Trophoblast cell (in vitro differentiated cells and primary cell): ENCODE measurements around the gene CPNE7.

Source experiments
- DNase-seq, 2 donors: peaks; one replicate each; pipeline ENCODE4 v3.0.0-alpha.2; 2016
- H2AFZ ChIP-seq: 2 replicates; pipeline ENCODE4 v1.6.1; 2013; ENCODE audit warnings: low read length, moderate library complexity, mild to moderate bottlenecking; ENCODE audit not compliant: insufficient read depth, poor library complexity
- H2AK5ac ChIP-seq: 2 replicates; pipeline ENCODE4 v1.6.1; 2013; ENCODE audit warnings: mild to moderate bottlenecking, low read length
- H2BK120ac ChIP-seq: 2 replicates; pipeline ENCODE4 v1.6.1; 2013; ENCODE audit warnings: low read length, mild to moderate bottlenecking, moderate library complexity; ENCODE audit not compliant: insufficient read depth, poor library complexity
- H2BK12ac ChIP-seq: 2 replicates; pipeline ENCODE4 v1.6.1; 2013; ENCODE audit warnings: mild to moderate bottlenecking, low read length, moderate library complexity
- H2BK5ac ChIP-seq: 2 replicates; pipeline ENCODE4 v1.6.1; 2013; ENCODE audit warnings: low read length, low read depth, moderate library complexity, mild to moderate bottlenecking; ENCODE audit not compliant: poor library complexity
- H3K14ac ChIP-seq: 2 replicates; pipeline ENCODE4 v1.6.1; 2013; ENCODE audit warnings: mild to moderate bottlenecking, low read length
- H3K18ac ChIP-seq: 2 replicates; pipeline ENCODE4 v1.6.1; 2013; ENCODE audit warnings: mild to moderate bottlenecking, low read length
- H3K23ac ChIP-seq: 2 replicates; pipeline ENCODE4 v1.6.1; 2013; ENCODE audit warnings: low read length
- H3K27ac ChIP-seq: 2 replicates; pipeline ENCODE4 v1.5.1; 2013; ENCODE audit warnings: low read depth, mild to moderate bottlenecking, inconsistent platforms, low read length, moderate library complexity
- H3K27me3 ChIP-seq: 2 replicates; pipeline ENCODE4 v1.6.1; 2013; ENCODE audit warnings: inconsistent platforms, mild to moderate bottlenecking, low read length, moderate library complexity; ENCODE audit not compliant: insufficient read depth
- H3K36me3 ChIP-seq, 2 experiments: 1 replicate in 1 of 2; 2 replicates in 1 of 2; pipeline ENCODE4 v1.6.1; 2013; ENCODE audit warnings: low read length in 2 of 2, mild to moderate bottlenecking in 2 of 2, moderate library complexity in 1 of 2; ENCODE audit not compliant: insufficient read depth in 2 of 2, control insufficient read depth in 1 of 2
- H3K4ac ChIP-seq: 2 replicates; pipeline ENCODE4 v1.6.1; 2013; ENCODE audit warnings: low read depth, mild to moderate bottlenecking, low read length, moderate library complexity
- H3K4me1 ChIP-seq, 2 experiments: 1 replicate in 1 of 2; 2 replicates in 1 of 2; pipeline ENCODE4 v1.6.1; 2013; ENCODE audit warnings: low read length in 2 of 2, mild to moderate bottlenecking in 2 of 2, moderate library complexity in 1 of 2; ENCODE audit not compliant: insufficient read depth in 2 of 2, control insufficient read depth in 1 of 2
- H3K4me2 ChIP-seq: 2 replicates; pipeline ENCODE4 v1.6.1; 2013; ENCODE audit warnings: inconsistent platforms, mild to moderate bottlenecking, low read length, moderate library complexity
- H3K4me3 ChIP-seq: 2 replicates; pipeline ENCODE4 v1.5.1; 2013; ENCODE audit warnings: mild to moderate bottlenecking, low read depth, low read length, inconsistent platforms
- H3K79me1 ChIP-seq: one replicate; pipeline ENCODE4 v1.6.1; 2013; ENCODE audit warnings: low read length
- H3K79me2 ChIP-seq: 2 replicates; pipeline ENCODE4 v1.6.1; 2013; ENCODE audit warnings: low read length, mild to moderate bottlenecking; ENCODE audit not compliant: control insufficient read depth, insufficient read depth, poor library complexity
- H3K9ac ChIP-seq: 2 replicates; pipeline ENCODE4 v1.6.1; 2013; ENCODE audit warnings: mild to moderate bottlenecking, low read length
- H3K9me3 ChIP-seq: 2 replicates; pipeline ENCODE4 v1.6.1; 2013; ENCODE audit warnings: low read depth, mild to moderate bottlenecking, control low read depth, inconsistent platforms, low read length; ENCODE audit not compliant: insufficient read depth
- H4K12ac ChIP-seq: 2 replicates; pipeline ENCODE4 v1.6.1; 2013; ENCODE audit warnings: low read depth, mild to moderate bottlenecking, low read length, moderate library complexity
- H4K8ac ChIP-seq: 2 replicates; pipeline ENCODE4 v1.6.1; 2013; ENCODE audit warnings: low read depth, mild to moderate bottlenecking, low read length, moderate library complexity
- H4K91ac ChIP-seq: one replicate; pipeline ENCODE4 v1.6.1; 2013; ENCODE audit warnings: low read depth, mild to moderate bottlenecking, low read length, moderate library complexity
- WGBS: extraction: QIAGEN DNeasy Blood & Tissue Kit; methylation state at CpG from one replicate; pipeline ENCODE4 v1.1.7; 2013; ENCODE audit warnings: missing lambda C conversion rate; ENCODE audit not compliant: insufficient read length, insufficient coverage; ENCODE audit errors: extremely low coverage; 5-methylcytosine and 5-hydroxymethylcytosine counted together

CPNE7 gene

DNA sequence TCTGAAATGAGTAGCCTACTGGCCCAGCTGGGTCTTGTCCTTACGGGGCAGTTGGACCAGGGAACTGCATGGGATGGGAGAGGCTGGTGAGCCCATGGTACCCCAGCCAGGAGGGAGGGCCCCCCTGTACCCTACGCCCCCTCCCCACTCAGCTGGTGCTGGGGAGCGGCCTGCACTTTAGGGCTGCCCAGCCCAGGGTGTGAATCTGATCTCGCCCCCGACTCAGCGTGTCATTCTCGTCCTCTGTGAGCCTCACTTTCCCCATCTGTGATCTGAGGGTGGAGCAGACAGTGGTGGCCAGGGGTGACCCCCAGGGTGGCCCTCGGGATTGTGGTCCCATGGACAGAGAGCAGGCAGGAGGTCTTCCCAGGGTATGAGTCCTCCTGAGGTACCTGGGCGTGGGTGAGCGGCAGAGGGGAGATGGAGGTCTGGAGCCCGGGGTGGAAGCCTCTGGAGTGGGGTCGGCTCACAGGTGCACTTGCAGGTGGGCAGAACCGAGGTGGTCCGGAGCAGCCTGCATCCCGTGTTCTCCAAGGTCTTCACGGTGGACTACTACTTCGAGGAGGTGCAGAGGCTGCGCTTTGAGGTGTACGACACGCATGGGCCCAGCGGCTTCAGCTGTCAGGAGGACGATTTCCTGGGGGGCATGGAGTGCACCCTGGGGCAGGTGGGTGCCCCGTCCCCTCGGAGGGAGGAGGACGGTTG is 1.6 kb downstream of the CPNE7 start:
- Histone ChIP-seq H3K36me3 (no peaks in the 10 kb centered on the region), H3K79me1 (peaks cover 2% of the 10 kb centered on the region), H3K27me3 (peaks cover 29% of the 10 kb centered on the region), H4K8ac (no peak overlapping the region), H3K4me2 (no peak overlapping the region), H2BK12ac (no peak overlapping the region), H3K9me3 (peaks cover 19% of the 10 kb centered on the region), H3K18ac (no peak overlapping the region), H3K4ac (no peak overlapping the region), H2BK5ac (no peak overlapping the region), H3K9ac (no peak overlapping the region), H3K79me2 (no peaks in the 10 kb centered on the region), H3K4me1 (peaks cover 26 to 32% of the 10 kb centered on the region in 2 experiments), H4K12ac (no peak overlapping the region), H3K4me3 (no peak overlapping the region), H3K27ac (no peak overlapping the region), H2AFZ (no peak overlapping the region), H2AK5ac (no peak overlapping the region), H3K14ac (no peak overlapping the region), H3K23ac (no peak overlapping the region), H2BK120ac (no peak overlapping the region), H4K91ac (no peak overlapping the region)
- no peak for DNase-seq
- no CpG with 5 or more reads among the region's 25 CpGs for WGBS

DNA sequence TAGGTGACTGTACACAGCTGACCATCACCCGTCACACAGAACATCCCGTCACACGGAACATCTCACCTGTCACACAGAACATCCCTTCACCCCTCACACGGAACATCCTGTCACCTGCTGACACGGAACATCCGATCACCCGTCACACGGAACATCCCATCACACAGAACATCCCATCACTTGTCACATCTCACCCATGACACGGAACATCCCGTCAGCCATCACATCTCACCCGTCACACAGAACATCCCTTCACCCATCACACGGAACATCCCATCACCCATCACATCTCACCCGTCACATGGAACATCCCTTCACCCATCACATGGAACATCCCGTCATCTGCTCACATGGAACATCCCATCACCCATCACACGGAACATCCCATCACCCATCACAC is 3.8 kb downstream of the CPNE7 start:
- no peak overlapping the region for H3K4ac ChIP-seq
- DNase-seq = no peak
- H2BK12ac ChIP-seq = no peak overlapping the region

DNA sequence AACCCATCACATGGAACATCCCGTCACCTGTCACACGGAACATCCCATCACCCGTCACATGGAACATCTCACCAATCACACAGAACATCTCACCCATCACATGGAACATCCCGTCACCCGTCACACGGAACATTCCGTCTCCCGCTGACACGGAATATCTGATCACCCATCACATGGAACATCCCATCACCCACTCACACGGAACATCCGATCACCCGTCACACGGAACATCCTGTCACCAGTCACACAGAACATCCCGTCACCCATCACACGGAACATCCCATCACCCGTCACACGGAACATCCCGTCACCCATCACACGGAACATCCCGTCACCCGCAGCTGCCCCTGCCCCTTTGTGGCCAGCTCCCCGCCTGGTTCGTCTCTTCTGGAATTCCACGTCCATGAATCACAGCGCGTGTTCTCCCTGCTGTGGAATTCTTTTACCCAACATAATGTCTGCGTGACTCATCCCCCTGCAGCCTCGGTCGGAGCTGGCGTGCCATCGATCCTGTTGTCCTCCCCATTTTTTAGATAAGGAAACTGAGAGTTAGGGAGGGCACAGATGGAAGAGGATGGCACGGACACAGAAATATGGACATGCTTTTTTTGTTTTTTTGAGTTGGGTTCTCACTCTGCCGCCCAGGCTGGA is 5.6 kb downstream of the CPNE7 start:
- peaks cover 16% of the 10 kb centered on the region for H3K9me3 ChIP-seq
- WGBS = no CpG with 5 or more reads among the region's 33 CpGs
- no peak overlapping the region for H3K18ac ChIP-seq
- H3K79me2 ChIP-seq = no peaks in the 10 kb centered on the region
- DNase-seq = peak; percentile 91 to 95
- H4K12ac ChIP-seq = no peak overlapping the region
- peaks cover 14% of the 10 kb centered on the region for H3K27me3 ChIP-seq
- H3K27ac ChIP-seq = no peak overlapping the region
- no peak overlapping the region for H3K4ac ChIP-seq
- no peak overlapping the region for H2BK5ac ChIP-seq
- no peak overlapping the region for H2AFZ ChIP-seq
- no peak overlapping the region for H2BK120ac ChIP-seq
- H3K23ac ChIP-seq = no peak overlapping the region
- H3K14ac ChIP-seq = no peak overlapping the region
- no peak overlapping the region for H2BK12ac ChIP-seq
- peaks cover 15 to 17% of the 10 kb centered on the region in 2 experiments for H3K4me1 ChIP-seq
- H4K91ac ChIP-seq = no peak overlapping the region
- H3K4me2 ChIP-seq = no peak overlapping the region
- H3K4me3 ChIP-seq = peak overlapping the region; percentile 6
- H4K8ac ChIP-seq = no peak overlapping the region
- peaks cover 3% of the 10 kb centered on the region for H3K79me1 ChIP-seq
- H3K9ac ChIP-seq = no peak overlapping the region
- no peaks in the 10 kb centered on the region for H3K36me3 ChIP-seq
- H2AK5ac ChIP-seq = no peak overlapping the region

More for the DNA sequence above, 3.8 kb downstream of the CPNE7 start:
- no peak overlapping the region for H4K8ac ChIP-seq
- no peak overlapping the region for H3K18ac ChIP-seq
- no peak overlapping the region for H2AK5ac ChIP-seq
- H4K91ac ChIP-seq = no peak overlapping the region
- H4K12ac ChIP-seq = no peak overlapping the region
- no peak overlapping the region for H3K4me2 ChIP-seq
- no peak overlapping the region for H2AFZ ChIP-seq
- H3K4me3 ChIP-seq = no peak overlapping the region
- peaks cover 29% of the 10 kb centered on the region for H3K27me3 ChIP-seq
- H3K14ac ChIP-seq = no peak overlapping the region
- H3K23ac ChIP-seq = no peak overlapping the region
- peaks cover 20 to 28% of the 10 kb centered on the region in 2 experiments for H3K4me1 ChIP-seq
- H3K9me3 ChIP-seq = peaks cover 19% of the 10 kb centered on the region
- no peak overlapping the region for H2BK120ac ChIP-seq
- H3K36me3 ChIP-seq = no peaks in the 10 kb centered on the region
- WGBS = 67% methylated on average over 3 of the region's 15 CpGs
- H3K79me1 ChIP-seq = peaks cover 5% of the 10 kb centered on the region
- H3K27ac ChIP-seq = no peak overlapping the region
- H2BK5ac ChIP-seq = no peak overlapping the region
- H3K9ac ChIP-seq = no peak overlapping the region
- no peaks in the 10 kb centered on the region for H3K79me2 ChIP-seq

DNA sequence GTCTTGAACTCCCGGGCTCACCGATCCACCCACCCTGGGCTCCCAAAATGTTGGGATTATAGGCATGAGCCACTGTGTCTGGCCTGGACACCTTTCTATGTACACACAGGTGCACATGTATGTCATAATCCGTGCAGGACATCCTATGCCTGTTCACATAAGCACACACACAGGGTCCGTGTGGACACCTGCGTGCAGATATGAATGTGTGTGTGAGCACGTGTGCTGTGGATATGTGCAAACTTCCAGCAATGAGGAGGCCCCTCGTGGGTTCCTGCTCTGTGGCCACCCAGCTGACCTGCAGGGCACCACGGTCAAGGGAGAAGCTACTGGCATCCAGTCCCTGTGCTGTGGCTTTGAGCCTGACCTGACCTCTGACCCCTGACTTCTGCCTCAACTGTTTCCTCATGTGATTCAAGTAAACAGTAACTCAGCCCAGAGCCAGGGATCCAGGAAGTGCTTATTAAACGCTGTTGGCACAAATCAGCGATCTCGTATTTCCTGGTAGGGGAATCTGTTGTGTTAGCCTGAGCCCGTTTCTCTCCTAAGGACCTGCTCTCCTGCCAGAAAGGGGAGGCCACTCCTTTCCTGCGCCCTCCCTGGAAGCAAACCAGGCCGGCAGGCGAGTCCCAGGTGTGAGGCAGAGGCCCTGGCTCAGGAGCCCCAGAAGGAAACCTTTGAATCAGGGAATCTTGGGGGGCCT is 6.5 kb downstream of the CPNE7 start:
- Histone ChIP-seq H4K12ac (no peak overlapping the region), H3K14ac (no peak overlapping the region), H2AK5ac (no peak overlapping the region), H2BK12ac (peak overlapping the region; percentile 26), H3K4ac (no peak overlapping the region), H3K9me3 (peaks cover 10% of the 10 kb centered on the region), H3K79me1 (peaks cover 3% of the 10 kb centered on the region), H3K18ac (no peak overlapping the region), H2AFZ (no peak overlapping the region), H3K4me2 (no peak overlapping the region), H4K91ac (peak overlapping the region; percentile 11), H2BK5ac (no peak overlapping the region), H4K8ac (no peak overlapping the region), H3K9ac (no peak overlapping the region), H3K36me3 (no peaks in the 10 kb centered on the region), H2BK120ac (peak overlapping the region; percentile 34), H3K4me1 (peaks cover 15 to 17% of the 10 kb centered on the region in 2 experiments), H3K27me3 (peaks cover 6% of the 10 kb centered on the region), H3K4me3 (no peak overlapping the region), H3K27ac (no peak overlapping the region), H3K23ac (no peak overlapping the region), H3K79me2 (no peaks in the 10 kb centered on the region)
- no CpG with 5 or more reads among the region's 15 CpGs for WGBS
- no peak for DNase-seq
